Loucy (cell line): ENCODE measurements around the gene P4HA3.

Experiments
- H2AFZ ChIP-seq: fragments of 200-600 bp; sonication (generic); 2 replicates; pipeline ENCODE4 v1.6.0; 2016; ENCODE audit warnings: antibody characterized with exemption, mild to moderate bottlenecking, low read length, moderate library complexity
- H3F3A ChIP-seq: fragments of 200-600 bp; 2 replicates; pipeline ENCODE4 v1.6.0; 2016; ENCODE audit warnings: antibody characterized with exemption, low read depth, mild to moderate bottlenecking
- H3K27me3 ChIP-seq: fragments of 200-600 bp; sonication (generic); 2 replicates; pipeline ENCODE4 v1.6.1; 2014; ENCODE audit warnings: low read length, mild to moderate bottlenecking; ENCODE audit not compliant: insufficient read depth, poor library complexity, severe bottlenecking
- H3K36me3 ChIP-seq: fragments of 200-600 bp; sonication (generic); 2 replicates; pipeline ENCODE4 v1.6.1; 2016; ENCODE audit warnings: low read length; ENCODE audit not compliant: insufficient read depth
- H3K4me1 ChIP-seq: fragments of 200-600 bp; sonication (generic); 2 replicates; pipeline ENCODE4 v1.5.1; 2014; ENCODE audit warnings: low read length, mild to moderate bottlenecking; ENCODE audit not compliant: insufficient read depth, poor library complexity, severe bottlenecking
- H3K4me2 ChIP-seq: fragments of 200-600 bp; sonication (generic); 2 replicates; pipeline ENCODE4 v1.6.0; 2014; ENCODE audit warnings: antibody characterized with exemption, low read length, low read depth, mild to moderate bottlenecking; ENCODE audit not compliant: poor library complexity, severe bottlenecking
- H3K4me3 ChIP-seq: fragments of 200-600 bp; sonication (generic); 2 replicates; pipeline ENCODE4 v1.5.1; 2014; ENCODE audit warnings: low read length, mild to moderate bottlenecking, mixed read lengths; ENCODE audit not compliant: poor library complexity, severe bottlenecking
- H3K79me2 ChIP-seq: fragments of 200-600 bp; sonication (generic); 2 replicates; pipeline ENCODE4 v1.6.1; 2014; ENCODE audit warnings: low read length; ENCODE audit not compliant: insufficient read depth
- H3K9ac ChIP-seq: fragments of 200-600 bp; sonication (generic); 2 replicates; pipeline ENCODE4 v1.6.0; 2014; ENCODE audit warnings: mild to moderate bottlenecking, low read depth, low read length, moderate library complexity; ENCODE audit not compliant: poor library complexity, severe bottlenecking
- H3K9me2 ChIP-seq: fragments of 200-600 bp; sonication (generic); replicated peaks from 2 replicates; pipeline ENCODE4 v1.6.1; 2016; ENCODE audit warnings: low read depth, low read length, mixed read lengths
- H3K9me3 ChIP-seq: fragments of 200-600 bp; sonication (generic); 2 replicates; pipeline ENCODE4 v1.6.1; 2014; ENCODE audit warnings: mild to moderate bottlenecking, antibody characterized with exemption, low read length, low read depth; ENCODE audit not compliant: insufficient read depth
- H4K20me1 ChIP-seq: fragments of 200-600 bp; sonication (generic); 2 replicates; pipeline ENCODE4 v1.6.0; 2014; ENCODE audit warnings: antibody characterized with exemption, low read length, mild to moderate bottlenecking; ENCODE audit not compliant: insufficient read depth, poor library complexity, severe bottlenecking
- EZH2phosphoT487 ChIP-seq: fragments of 200-600 bp; IDR thresholded peaks from 2 replicates; pipeline ENCODE4 v1.6.1; 2018; ENCODE audit warnings: antibody characterized with exemption, mild to moderate bottlenecking, moderate library complexity, borderline replicate concordance
- TF ChIP-seq, protein P1 (sequence below): fragments of 200-600 bp; sonication (generic); conservative IDR thresholded peaks from 2 replicates; pipeline ENCODE4 v1.5.1; 2014; ENCODE audit warnings: mild to moderate bottlenecking, antibody characterized with exemption, low read length

The P4HA3 gene

DNA sequence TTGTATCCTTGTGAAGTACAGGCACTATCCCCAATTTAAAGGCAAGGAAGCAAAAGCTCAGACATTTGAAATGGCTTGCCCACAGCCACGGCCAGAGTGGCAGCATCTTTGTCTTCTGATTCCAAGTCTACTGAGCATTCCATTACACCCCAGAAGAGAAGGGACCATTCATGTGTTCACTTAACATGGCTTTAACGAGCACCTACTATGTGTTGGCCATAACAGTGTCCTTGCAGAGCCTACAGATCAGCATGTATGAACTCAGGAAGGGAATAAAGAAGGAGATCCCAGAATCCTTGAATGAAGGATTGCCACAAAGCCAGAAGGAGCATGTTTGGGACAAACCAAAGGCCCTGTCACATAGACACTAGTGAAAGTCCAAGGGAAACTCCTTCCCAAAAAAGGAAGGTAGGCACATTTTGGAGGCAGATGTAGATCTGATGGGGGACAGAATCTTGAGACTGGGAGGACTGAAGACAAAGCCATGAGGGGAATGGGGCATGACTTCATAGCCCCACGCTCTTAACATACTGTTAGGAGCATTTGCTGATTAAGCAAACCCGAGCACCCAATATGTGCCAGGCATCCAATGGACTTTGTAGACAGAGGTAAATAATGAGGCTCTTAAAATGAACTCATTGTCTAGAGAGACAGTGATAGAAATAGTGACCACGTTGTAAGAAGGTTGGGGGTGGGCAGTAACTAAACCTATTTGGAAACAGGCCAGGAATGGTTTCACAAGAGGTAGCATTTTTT is 54.9 kb downstream of the P4HA3 start:
- no peaks in the 10 kb centered on the region for H3K9me2 ChIP-seq
- H3K9me3 ChIP-seq = no peaks in the 10 kb centered on the region
- no peak overlapping the region for H3K9ac ChIP-seq
- no peaks in the 10 kb centered on the region for H3K4me1 ChIP-seq
- H3K4me3 ChIP-seq = no peak overlapping the region
- TF ChIP-seq, protein P1, sequence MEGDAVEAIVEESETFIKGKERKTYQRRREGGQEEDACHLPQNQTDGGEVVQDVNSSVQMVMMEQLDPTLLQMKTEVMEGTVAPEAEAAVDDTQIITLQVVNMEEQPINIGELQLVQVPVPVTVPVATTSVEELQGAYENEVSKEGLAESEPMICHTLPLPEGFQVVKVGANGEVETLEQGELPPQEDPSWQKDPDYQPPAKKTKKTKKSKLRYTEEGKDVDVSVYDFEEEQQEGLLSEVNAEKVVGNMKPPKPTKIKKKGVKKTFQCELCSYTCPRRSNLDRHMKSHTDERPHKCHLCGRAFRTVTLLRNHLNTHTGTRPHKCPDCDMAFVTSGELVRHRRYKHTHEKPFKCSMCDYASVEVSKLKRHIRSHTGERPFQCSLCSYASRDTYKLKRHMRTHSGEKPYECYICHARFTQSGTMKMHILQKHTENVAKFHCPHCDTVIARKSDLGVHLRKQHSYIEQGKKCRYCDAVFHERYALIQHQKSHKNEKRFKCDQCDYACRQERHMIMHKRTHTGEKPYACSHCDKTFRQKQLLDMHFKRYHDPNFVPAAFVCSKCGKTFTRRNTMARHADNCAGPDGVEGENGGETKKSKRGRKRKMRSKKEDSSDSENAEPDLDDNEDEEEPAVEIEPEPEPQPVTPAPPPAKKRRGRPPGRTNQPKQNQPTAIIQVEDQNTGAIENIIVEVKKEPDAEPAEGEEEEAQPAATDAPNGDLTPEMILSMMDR = no peak
- no peak for TF ChIP-seq EZH2phosphoT487
- no peak overlapping the region for H3K4me2 ChIP-seq
- H3K79me2 ChIP-seq = no peaks in the 10 kb centered on the region
- peaks cover 36% of the 10 kb centered on the region; the same call in 1 of the 2 replicates for H3K36me3 ChIP-seq
- H4K20me1 ChIP-seq = no peaks in the 10 kb centered on the region
- no peaks in the 10 kb centered on the region for H3F3A ChIP-seq
- no peak overlapping the region for H2AFZ ChIP-seq
- H3K27me3 ChIP-seq = no peaks in the 10 kb centered on the region

GRCh38 chr11:74255741-74256375 is 55.6 kb downstream of the P4HA3 start:
- Histone ChIP-seq H3K4me1 (no peaks in the 10 kb centered on the region), H3K9me3 (no peaks in the 10 kb centered on the region), H3K79me2 (no peaks in the 10 kb centered on the region), H3K36me3 (peaks cover 43% of the 10 kb centered on the region; the same call in 1 of the 2 replicates), H3K9me2 (no peaks in the 10 kb centered on the region), H4K20me1 (no peaks in the 10 kb centered on the region), H3K9ac (no peak overlapping the region), H3K27me3 (no peaks in the 10 kb centered on the region), H2AFZ (no peak overlapping the region), H3K4me3 (no peak overlapping the region), H3K4me2 (no peak overlapping the region), H3F3A (no peaks in the 10 kb centered on the region)
- TF ChIP-seq EZH2phosphoT487 = no peak
- TF ChIP-seq, protein P1 = peak; percentile 97

DNA sequence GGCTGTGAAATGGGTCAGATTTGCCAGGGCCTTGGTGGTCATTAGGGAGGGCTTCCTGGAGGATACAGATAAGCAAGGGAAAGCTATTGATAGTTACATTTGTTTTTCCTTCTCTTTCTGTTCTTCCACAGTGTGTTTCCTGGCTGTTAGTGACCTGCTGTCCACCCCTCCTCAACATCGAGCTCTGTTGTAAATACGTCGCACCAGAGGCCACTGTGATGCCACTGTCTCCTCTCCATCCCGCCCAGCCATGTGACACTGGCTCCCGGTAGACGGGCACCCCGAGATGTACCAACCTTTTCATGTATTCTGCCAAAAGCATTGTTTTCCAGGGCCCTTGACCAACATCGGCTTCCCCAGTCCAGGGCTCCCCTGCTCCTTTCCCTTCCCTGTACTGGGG is 58.1 kb downstream of the P4HA3 start:
- Histone ChIP-seq H3F3A (no peaks in the 10 kb centered on the region), H2AFZ (no peak overlapping the region), H3K4me1 (no peaks in the 10 kb centered on the region), H3K9me3 (no peaks in the 10 kb centered on the region), H3K4me2 (no peak overlapping the region), H3K36me3 (peaks cover 68% of the 10 kb centered on the region; the same call in 1 of the 2 replicates), H3K4me3 (no peak overlapping the region), H3K9ac (no peak overlapping the region), H3K9me2 (no peaks in the 10 kb centered on the region), H4K20me1 (no peaks in the 10 kb centered on the region), H3K27me3 (no peaks in the 10 kb centered on the region), H3K79me2 (no peaks in the 10 kb centered on the region)
- TF ChIP-seq, protein P1 = no peak
- TF ChIP-seq EZH2phosphoT487 = no peak
